Heart left ventricle (tissue), 16 donors: ENCODE measurements around the gene SSU72. TPM values are rescaled to one million over a fixed set of nuclear protein-coding genes. Genes with fewer than 3 reads are reported as not detected.
A peak's percentile ranks its signal among the peaks of the same experiment; 100 is the strongest.

Experiments
- ATAC-seq, 4 donors: fragments of 200-7000 bp; cut with Tn5 transposase; one replicate each; pipeline ENCODE4 v1.9.1; 2020 to 2022; ENCODE audit warnings: moderate library complexity in 4 of 4, mild to moderate bottlenecking in 3 of 4, moderate number of reproducible peaks in 1 of 4
- DNase-seq, 5 donors: peaks; one replicate each; pipeline ENCODE4 v3.0.0-alpha.2; 2020
- H3K27ac ChIP-seq, 12 donors: fragments of 200-600 bp; sonication (generic) in 4 of 12; one replicate each; pipeline versions ENCODE4 v1.5.0 to v1.8.0; 2016 to 2022; ENCODE audit warnings: mild to moderate bottlenecking in 2 of 12
- H3K27me3 ChIP-seq, 9 donors: fragments of 200-600 bp; sonication (generic) in 2 of 9; one replicate each; pipeline versions ENCODE4 v1.5.1 to v1.8.0; 2016 to 2022; ENCODE audit warnings: mild to moderate bottlenecking in 3 of 9
- H3K36me3 ChIP-seq, 9 donors: fragments of 200-600 bp; sonication (generic) in 2 of 9; one replicate each; pipeline versions ENCODE4 v1.5.0 to v1.8.0; 2018 to 2022; ENCODE audit warnings: mild to moderate bottlenecking in 2 of 9
- H3K4me1 ChIP-seq, 12 donors: fragments of 200-600 bp; sonication (generic) in 4 of 12; one replicate each; pipeline versions ENCODE4 v1.5.0 to v1.8.0; 2016 to 2022; ENCODE audit warnings: mild to moderate bottlenecking in 3 of 12
- H3K4me3 ChIP-seq, 12 donors: fragments of 200-600 bp; sonication (generic) in 4 of 12; one replicate each; pipeline versions ENCODE4 v1.5.0 to v1.8.0; 2017 to 2022; ENCODE audit warnings: mild to moderate bottlenecking in 9 of 12, moderate library complexity in 4 of 12
- H3K9me3 ChIP-seq, 12 donors: fragments of 200-600 bp; sonication (generic) in 4 of 12; one replicate each; pipeline versions ENCODE4 v1.5.0 to v1.8.0; 2016 to 2022; ENCODE audit warnings: mild to moderate bottlenecking in 1 of 12
- CTCF ChIP-seq, 12 donors: fragments of 200-600 bp; sonication (generic) in 4 of 12; IDR thresholded peaks; one replicate each; pipeline versions ENCODE4 v1.5.0 to v1.8.0; 2018 to 2022; ENCODE audit warnings: antibody characterized with exemption in 12 of 12, mild to moderate bottlenecking in 5 of 12
- POLR2A ChIP-seq, 2 donors: fragments of 450-650 bp; IDR thresholded peaks; one replicate each; pipeline ENCODE4 v1.6.1; 2017; ENCODE audit warnings: antibody characterized with exemption in 2 of 2, mild to moderate bottlenecking in 2 of 2, moderate library complexity in 2 of 2
- WGBS, 4 donors: extraction: QIAGEN DNeasy Blood & Tissue Kit in 2 of 4; methylation state at CpG; one replicate each; pipeline versions ENCODE4 v1.1.5 to v1.1.7; 2013 to 2018; 5-methylcytosine and 5-hydroxymethylcytosine counted together
- intact Hi-C, 10 donors: fragments of 100-400 bp; cut with DNase I; formaldehyde crosslinking; loops; one replicate each; pipeline versions ENCODE4 v1.11.1 to v1.14.2; 2022
- long read RNA-seq, 3 donors: library from polyadenylated mRNA; unstranded; transcript quantifications; one replicate each; pipeline ENCODE4 v2.0.0, GENCODE V29; 2020 to 2021
- polyA plus RNA-seq, 2 donors: library from polyadenylated mRNA; stranded (reverse); fragments of 200-250 nt; gene quantifications; one replicate each; pipeline ENCODE4 v1.2.3, GENCODE V29; 2013
- total RNA-seq, 9 donors: library from RNA; depleted of rRNA in 2 of 9; stranded (reverse); fragments of >200 nt in 2 of 9; fragmentation: NEBNext Ultra II Directional in 3 of 9; extraction: Animal tissue kit (Norgen Biotek cat#: 25700) in 3 of 9; gene quantifications; one replicate each; pipeline versions ENCODE4 v1.1.0 to v1.2.4, GENCODE V29; 2016 to 2023
- donor health status: ischemic (EF 13 %, LVEDD 7.1; RV severe dilation, severe dysfunction).
- donor health status: healthy with polysubstance abuse.
- donor health status: DM: no; HTN: yes; CAD: no.
- donor health status: DM: no; HTN: no; CAD: no.
- donor health status: ischemic (EF 25% LVEDD 6.9; RV normal size, moderate dysfunction).
- donor health status: ischemic (EF 25% LVEDD 5.7; RV mildly dilated, moderate dysfunction).
- donor health status: healthy.
- donor health status: DM: yes; HTN: yes; CAD: no.
- donor health status: ischemic (EF 35%, LVEDD 5.7; RV mildly dilated, moderate dysfunction).
- donor health status: nonischemic (EF 11% LVEDD 7.7; RV severe dilation, severe dysfunction).
- donor health status: DM: yes; HTN: yes; CAD: no.
- donor health status: PGD.
- donor health status: ischemic (EF 29% LVEDD 5.4; RV normal size, mild dysfunction).
- donor health status: nonischemic (EF 23%, LVEDD 6.1; RV moderate dilation, normal function).

SSU72 gene
- total RNA-seq (100 to 1,000 TPM in 5 of 9 donors, 10 to 100 TPM in 4; 76.3 to 160 (median 106) TPM), polyA plus RNA-seq (100 to 1,000 TPM; 113 to 138 TPM)
- long read RNA-seq, donor 1, full-length matches to known transcripts = 165 of 172 reads
- long read RNA-seq, donor 1, partial matches to known transcripts = 5 of 172 reads
- long read RNA-seq, donor 1, other reads (novel, unspliced or antisense) = 2 of 172 reads
- long read RNA-seq, donor 2, full-length matches to known transcripts = 105 of 116 reads
- long read RNA-seq, donor 2, partial matches to known transcripts = 5 of 116 reads
- long read RNA-seq, donor 2, other reads (novel, unspliced or antisense) = 6 of 116 reads
- long read RNA-seq, donor 3, full-length matches to known transcripts = 137 of 150 reads
- long read RNA-seq, donor 3, partial matches to known transcripts = 8 of 150 reads
- long read RNA-seq, donor 3, other reads (novel, unspliced or antisense) = 5 of 150 reads

DNA sequence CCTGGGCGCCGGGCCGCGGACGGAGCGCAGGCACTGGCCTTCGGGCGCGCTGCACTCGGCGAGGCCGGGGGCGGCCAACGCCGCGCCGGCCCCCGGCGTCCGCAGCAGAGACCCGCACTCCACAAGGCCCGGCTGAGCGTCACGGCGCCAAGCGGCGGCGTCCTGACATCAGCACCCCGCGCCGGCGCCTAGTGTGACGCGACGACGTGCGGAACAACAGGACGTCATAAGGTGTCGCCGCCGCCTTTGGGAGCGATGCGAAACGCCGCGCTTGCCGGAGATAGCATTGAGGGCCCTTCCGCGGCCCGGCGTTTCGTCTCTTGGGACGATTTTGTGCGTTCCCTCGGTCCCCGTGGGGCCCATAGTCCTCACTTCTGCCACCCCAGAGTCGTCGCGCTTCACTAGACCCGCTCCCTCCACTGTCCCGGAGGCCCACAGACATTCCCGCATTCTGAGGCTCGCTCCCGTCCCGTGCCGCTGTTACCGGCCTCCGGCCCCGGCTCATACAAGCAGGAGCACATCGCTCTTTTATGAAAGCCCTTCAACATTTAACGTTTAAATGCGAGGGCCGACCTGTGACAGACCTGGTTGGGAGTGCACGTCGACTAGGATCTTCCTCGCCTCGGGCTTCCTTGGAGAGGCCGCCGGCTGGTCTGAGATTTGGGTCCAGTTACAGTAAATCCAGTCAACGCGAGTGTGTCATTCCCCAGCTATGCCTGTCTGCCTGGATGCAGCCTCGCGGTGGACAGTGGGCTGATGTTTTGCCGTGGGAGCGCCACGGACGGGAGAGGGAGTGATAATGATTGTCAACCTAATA lies at the start of gene SSU72:
Gene SSU72, minus strand, starts transcription at position 143 of the 817 bp plus-strand sequence. CDS start 306 bp downstream, outside the sequence.
- intact Hi-C loops = loop anchor here in 5 of 10 donors (1.0 to 10.0 kb wide), 4 partner anchors 37 to 80 kb away; partner anchors contain the start of genes MIB2 (in 4 of the 5) and CDK11B (in 1 of the 5)
- H3K36me3 ChIP-seq = peaks cover 0 to 22% (median 9%) of the 10 kb centered on the region in 9 donors
- no peaks in the 10 kb centered on the region for H3K9me3 ChIP-seq
- TF ChIP-seq POLR2A (IDR thresholded peaks at IDR 0.05) = peak; percentile 41 to 79
- no peak for TF ChIP-seq CTCF (IDR thresholded peaks at IDR 0.05)
- peak within 1 kb of the TSS; percentile 73 to 100 (median 99) for H3K4me3 ChIP-seq
- H3K4me1 ChIP-seq = peaks cover 0 to 41% (median 22%) of the 10 kb centered on the region in 12 donors
- peak within 1 kb of the TSS; percentile 90 to 100 (median 98) for H3K27ac ChIP-seq
- peaks cover 0 to 4% (median 0%) of the 10 kb centered on the region in 9 donors for H3K27me3 ChIP-seq
- peak; percentile 93 to 96 (median 94) for DNase-seq
- peak; percentile 91 to 96 (median 95) for ATAC-seq
- 0 to 1% (median 0%) methylated on average over 37 to 87 of the region's 87 CpGs for WGBS, 4 donors

- TF ChIP-seq POLR2A (IDR thresholded peaks at IDR 0.05) = no peak
- TF ChIP-seq CTCF (IDR thresholded peaks at IDR 0.05) = no peak
- 94 to 96% (median 95%) methylated on average over 39 to 51 of the region's 51 CpGs for WGBS, 4 donors
- DNase-seq (peak in 2 of 5 donors; percentile 31 to 64), ATAC-seq (no peak)
- H3K9me3 ChIP-seq = no peaks in the 10 kb centered on the region
- H3K4me1 ChIP-seq = peaks cover 0 to 49% (median 21%) of the 10 kb centered on the region in 12 donors
- no peak overlapping the region for H3K4me3 ChIP-seq
- peak overlapping the region in 1 of 12 donors; percentile 76 for H3K27ac ChIP-seq
- peaks cover 0 to 2% (median 0%) of the 10 kb centered on the region in 9 donors for H3K27me3 ChIP-seq
- intact Hi-C loops = no loop called here
- H3K36me3 ChIP-seq = peaks cover 0 to 32% (median 12%) of the 10 kb centered on the region in 9 donors
Observed at GRCh38 chr1:1623631-1624442, 49.2 kb upstream of the SSU72 start.

GRCh38 chr1:1623181-1623630 lies 48.5 kb upstream of the SSU72 start:
- Histone ChIP-seq H3K4me3 (no peak overlapping the region), H3K27ac (no peak overlapping the region), H3K36me3 (peaks cover 0 to 30% (median 12%) of the 10 kb centered on the region in 9 donors), H3K9me3 (no peaks in the 10 kb centered on the region), H3K4me1 (peaks cover 0 to 49% (median 21%) of the 10 kb centered on the region in 12 donors), H3K27me3 (no peaks in the 10 kb centered on the region)
- WGBS, 4 donors = 96% methylated on average over 15 to 33 of the region's 33 CpGs
- intact Hi-C loops = no loop called here
- ATAC-seq = no peak
- peak in 3 of 5 donors; percentile 25 to 58 (median 31) for DNase-seq
- no peak for TF ChIP-seq POLR2A (IDR thresholded peaks at IDR 0.05)
- no peak for TF ChIP-seq CTCF (IDR thresholded peaks at IDR 0.05)
